H1 (cell line): ENCODE measurements around the gene TAPT1. TPM values are rescaled to one million over a fixed set of nuclear protein-coding genes. Genes with fewer than 3 reads are reported as not detected.

Experiments
- CHD7 ChIP-seq: fragments of 300-600 bp; sonication (generic); IDR thresholded peaks from 2 replicates; pipeline ENCODE4 v1.7.1; 2012; ENCODE audit warnings: low read length, moderate library complexity, mild to moderate bottlenecking, inconsistent platforms; ENCODE audit not compliant: insufficient replicate concordance
- polyA plus RNA-seq, 7 experiments: library from polyadenylated mRNA; depleted of rRNA in 3 of 7; stranded (reverse) in 5 of 7; unstranded in 2 of 7; fragments of >200 nt in 5 of 7; fragments of 200-250 nt in 2 of 7; gene quantifications; 1 replicate in 5 of 7; 2 replicates in 1 of 7; 4 replicates in 1 of 7; pipeline versions ENCODE4 v1.2.1 to v1.2.3, GENCODE V29; 2011 to 2013; ENCODE audit warnings: missing spikeins in 2 of 7, mixed read lengths in 2 of 7
- total RNA-seq: library from RNA; stranded (reverse); fragmentation: NEBNext Ultra II Directional; extraction: Animal tissue kit (Norgen Biotek cat#: 25700); gene quantifications from 2 replicates; pipeline ENCODE4 v1.2.1, GENCODE V29; 2021

TAPT1 gene
- total and polyA plus RNA-seq, 2 of the 8 experiments (the other 6 are each of a cell fraction or from before 2014, with no cell fraction given): 4.2 to 15.3 TPM

GRCh38 chr4:16192631-16193518 is 33.4 kb downstream of the TAPT1 start (continued):
- no peak for TF ChIP-seq CHD7
